ENCODE measurements around the gene CPXM1.
"Not testable (repeated sequence)": the region's sequence is repeated elsewhere in the genome, so short reads cannot be mapped to it uniquely, and the experiment has no call there.

The CPXM1 gene

DNA sequence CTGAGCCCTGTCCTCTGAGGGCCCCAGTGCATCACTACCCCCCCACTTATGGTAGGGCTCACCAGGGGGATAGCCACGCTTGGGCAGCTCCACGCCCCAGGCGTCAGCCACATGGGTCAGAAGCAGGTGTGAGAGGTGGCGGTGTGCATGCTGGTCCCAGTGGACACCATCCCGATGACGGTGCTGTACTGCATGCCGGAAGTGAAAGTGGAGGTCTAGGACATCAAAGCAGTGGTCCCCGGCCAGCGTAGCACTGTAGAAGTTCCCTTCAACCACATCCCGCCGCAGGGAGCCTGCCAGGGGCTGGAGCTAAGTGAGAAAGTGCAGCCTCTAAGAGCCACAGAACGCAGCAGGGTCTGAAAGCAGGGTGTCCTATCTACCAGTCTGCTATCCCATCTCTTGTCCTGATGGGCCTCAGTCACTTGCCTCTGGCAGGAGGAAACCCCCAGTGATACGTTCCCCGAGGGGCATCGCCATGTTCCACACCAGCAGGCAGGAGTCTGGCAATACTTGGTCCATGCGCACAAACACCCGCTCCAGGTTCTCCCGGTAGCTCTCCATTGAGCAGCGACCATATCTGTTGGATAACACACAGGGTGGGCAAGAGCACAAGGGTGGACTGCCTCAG is 37.9 kb upstream of the CPXM1 start:
- H3K9ac ChIP-seq (ENCODE audit: low read depth, low read length), result no peak overlapping the region
- peaks cover 18% of the 10 kb centered on the region for H3K27me3 ChIP-seq (ENCODE audit: insufficient read depth, low read length)
- no peak overlapping the region for H3K4me3 ChIP-seq (ENCODE audit: low read length)
- H3K36me3 ChIP-seq (ENCODE audit: insufficient read depth, low read length), result peaks cover 6% of the 10 kb centered on the region; the same call in 1 of the 2 replicates
- 95% methylated on average over 19 of the region's 19 CpGs for WGBS
- H3K9me3 ChIP-seq (ENCODE audit: insufficient read depth, low read depth, low read length), result no peaks in the 10 kb centered on the region
- H3K4me1 ChIP-seq (ENCODE audit: insufficient read depth, low read length), result peaks cover 3% of the 10 kb centered on the region; the same call in 1 of the 2 replicates
- H3K27ac ChIP-seq (ENCODE audit: low read depth, low read length), result no peak overlapping the region

DNA sequence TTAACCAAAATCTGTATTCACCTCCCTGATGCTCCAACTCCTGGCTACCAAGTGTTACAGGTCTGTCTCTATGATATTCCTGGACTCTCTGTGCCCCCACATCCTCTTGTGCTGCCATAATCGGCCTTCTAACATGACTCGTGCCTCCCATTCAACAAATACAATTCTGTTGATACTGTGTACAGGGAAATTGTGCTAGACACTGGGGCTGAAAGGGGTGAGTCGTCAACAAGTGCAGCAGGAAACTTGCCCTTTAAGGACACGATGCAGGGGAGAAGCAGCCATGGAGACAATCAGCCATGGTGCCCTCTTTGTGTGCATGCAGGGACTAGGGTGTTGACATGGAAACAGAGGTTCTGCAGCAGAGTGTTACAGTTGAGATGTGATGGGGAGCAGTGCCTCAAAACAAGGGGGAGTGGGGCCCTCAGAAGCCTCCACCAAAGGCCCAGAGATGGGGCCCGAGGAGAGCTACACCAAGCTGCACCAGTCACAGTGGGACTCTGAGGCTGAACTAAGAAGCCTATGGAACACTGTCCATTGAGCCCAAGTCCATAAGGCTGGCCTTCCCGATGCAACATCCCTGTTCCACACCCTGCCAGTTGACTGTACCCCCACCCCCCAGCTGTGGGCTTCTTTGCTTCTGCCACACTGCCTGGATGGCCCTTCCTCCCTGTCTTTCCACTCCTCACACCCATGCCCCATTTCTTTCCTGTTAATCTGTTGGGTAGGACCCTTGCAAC is 37.0 kb upstream of the CPXM1 start:
- 88% methylated on average over 6 of the region's 6 CpGs for WGBS
- H3K4me1 ChIP-seq (ENCODE audit: insufficient read depth, low read length), result peaks cover 3% of the 10 kb centered on the region; the same call in 1 of the 2 replicates
- no peak overlapping the region for H3K9ac ChIP-seq (ENCODE audit: low read depth, low read length)
- no peak overlapping the region for H3K27ac ChIP-seq (ENCODE audit: low read depth, low read length)
- H3K27me3 ChIP-seq (ENCODE audit: insufficient read depth, low read length), result peaks cover 18% of the 10 kb centered on the region
- peaks cover 6% of the 10 kb centered on the region; the same call in 1 of the 2 replicates for H3K36me3 ChIP-seq (ENCODE audit: insufficient read depth, low read length)
- no peak overlapping the region for H3K4me3 ChIP-seq (ENCODE audit: low read length)
- no peaks in the 10 kb centered on the region for H3K9me3 ChIP-seq (ENCODE audit: insufficient read depth, low read depth, low read length)

GRCh38 chr20:2836035-2836434 is 35.6 kb upstream of the CPXM1 start:
- 98% methylated on average over 5 of the region's 5 CpGs for WGBS
- H3K9ac ChIP-seq (ENCODE audit: low read depth, low read length), result no peak overlapping the region
- peaks cover 6% of the 10 kb centered on the region; the same call in 1 of the 2 replicates for H3K36me3 ChIP-seq (ENCODE audit: insufficient read depth, low read length)
- no peaks in the 10 kb centered on the region for H3K9me3 ChIP-seq (ENCODE audit: insufficient read depth, low read depth, low read length)
- no peaks in the 10 kb centered on the region for H3K4me1 ChIP-seq (ENCODE audit: insufficient read depth, low read length)
- H3K4me3 ChIP-seq (ENCODE audit: low read length), result no peak overlapping the region
- H3K27me3 ChIP-seq (ENCODE audit: insufficient read depth, low read length), result peaks cover 14% of the 10 kb centered on the region
- H3K27ac ChIP-seq (ENCODE audit: low read depth, low read length), result no peak overlapping the region

GRCh38 chr20:2835331-2835796 is 34.9 kb upstream of the CPXM1 start:
- Histone ChIP-seq H3K36me3 (ENCODE audit: insufficient read depth, low read length) (peaks cover 6% of the 10 kb centered on the region; the same call in 1 of the 2 replicates), H3K27ac (ENCODE audit: low read depth, low read length) (no peak overlapping the region), H3K9ac (ENCODE audit: low read depth, low read length) (no peak overlapping the region), H3K4me1 (ENCODE audit: insufficient read depth, low read length) (no peaks in the 10 kb centered on the region), H3K4me3 (ENCODE audit: low read length) (no peak overlapping the region), H3K27me3 (ENCODE audit: insufficient read depth, low read length) (peaks cover 13% of the 10 kb centered on the region), H3K9me3 (ENCODE audit: insufficient read depth, low read depth, low read length) (no peaks in the 10 kb centered on the region)
- 94% methylated on average over 6 of the region's 6 CpGs for WGBS

DNA sequence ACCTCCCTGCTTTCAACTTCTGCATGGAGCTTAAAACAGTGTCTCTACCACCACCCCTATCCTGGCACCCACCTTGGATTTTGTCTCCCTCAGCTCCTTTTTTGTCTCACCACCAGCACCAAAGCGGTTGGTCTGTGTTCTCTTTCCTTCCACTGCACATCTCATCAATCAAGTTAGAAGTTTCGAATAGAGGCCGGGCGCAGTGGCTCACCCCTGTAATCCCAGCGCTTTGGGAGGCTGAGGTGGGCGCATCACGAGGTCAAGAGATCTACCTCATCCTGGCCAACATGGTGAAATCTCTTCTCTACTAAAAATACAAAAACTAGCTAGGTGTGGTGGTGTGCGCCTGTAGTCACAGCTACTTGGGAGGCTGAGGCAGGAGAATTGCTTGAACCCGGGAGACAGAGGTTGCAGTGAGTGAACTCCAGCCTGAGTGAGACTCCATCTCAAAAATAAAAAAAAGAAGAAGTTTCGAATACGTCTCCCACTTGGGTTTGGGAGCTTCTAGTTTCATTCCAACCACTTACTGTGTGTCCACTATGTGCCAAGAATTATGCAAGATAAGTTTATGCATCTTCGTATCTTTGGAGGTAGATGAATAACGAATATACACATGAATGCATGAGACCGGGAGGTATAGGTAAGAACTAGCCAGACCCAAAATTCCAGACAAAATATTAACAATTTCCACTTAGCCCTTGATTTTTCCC is 34.1 kb upstream of the CPXM1 start:
- Histone ChIP-seq H3K4me1 (ENCODE audit: insufficient read depth, low read length) (no peaks in the 10 kb centered on the region), H3K9ac (ENCODE audit: low read depth, low read length) (no peak overlapping the region), H3K27me3 (ENCODE audit: insufficient read depth, low read length) (peaks cover 5% of the 10 kb centered on the region), H3K27ac (ENCODE audit: low read depth, low read length) (no peak overlapping the region), H3K36me3 (ENCODE audit: insufficient read depth, low read length) (peaks cover 6% of the 10 kb centered on the region; the same call in 1 of the 2 replicates), H3K9me3 (ENCODE audit: insufficient read depth, low read depth, low read length) (no peaks in the 10 kb centered on the region), H3K4me3 (ENCODE audit: low read length) (no peak overlapping the region)
- WGBS, result 94% methylated on average over 13 of the region's 14 CpGs

GRCh38 chr20:2833761-2834160 is 33.3 kb upstream of the CPXM1 start:
- H3K27ac ChIP-seq (ENCODE audit: low read depth, low read length), result no peak overlapping the region
- no peaks in the 10 kb centered on the region for H3K4me1 ChIP-seq (ENCODE audit: insufficient read depth, low read length)
- peaks cover 6% of the 10 kb centered on the region; the same call in 1 of the 2 replicates for H3K36me3 ChIP-seq (ENCODE audit: insufficient read depth, low read length)
- no peak overlapping the region for H3K4me3 ChIP-seq (ENCODE audit: low read length)
- peaks cover 7% of the 10 kb centered on the region; the same call in 1 of the 2 replicates for H3K27me3 ChIP-seq (ENCODE audit: insufficient read depth, low read length)
- H3K9me3 ChIP-seq (ENCODE audit: insufficient read depth, low read depth, low read length), result no peaks in the 10 kb centered on the region
- WGBS, result 88% methylated on average over 1 of the region's 1 CpG
- H3K9ac ChIP-seq (ENCODE audit: low read depth, low read length), result no peak overlapping the region

GRCh38 chr20:2831206-2831605 is 30.8 kb upstream of the CPXM1 start:
- not testable (repeated sequence) for H3K9ac ChIP-seq (ENCODE audit: low read depth, low read length); H3K4me1 ChIP-seq (ENCODE audit: insufficient read depth, low read length); H3K9me3 ChIP-seq (ENCODE audit: insufficient read depth, low read depth, low read length); H3K4me3 ChIP-seq (ENCODE audit: low read length); H3K27ac ChIP-seq (ENCODE audit: low read depth, low read length); H3K36me3 ChIP-seq (ENCODE audit: insufficient read depth, low read length)
- H3K27me3 ChIP-seq (ENCODE audit: insufficient read depth, low read length), result peaks cover 27% of the 10 kb centered on the region
- 92% methylated on average over 5 of the region's 7 CpGs for WGBS

DNA sequence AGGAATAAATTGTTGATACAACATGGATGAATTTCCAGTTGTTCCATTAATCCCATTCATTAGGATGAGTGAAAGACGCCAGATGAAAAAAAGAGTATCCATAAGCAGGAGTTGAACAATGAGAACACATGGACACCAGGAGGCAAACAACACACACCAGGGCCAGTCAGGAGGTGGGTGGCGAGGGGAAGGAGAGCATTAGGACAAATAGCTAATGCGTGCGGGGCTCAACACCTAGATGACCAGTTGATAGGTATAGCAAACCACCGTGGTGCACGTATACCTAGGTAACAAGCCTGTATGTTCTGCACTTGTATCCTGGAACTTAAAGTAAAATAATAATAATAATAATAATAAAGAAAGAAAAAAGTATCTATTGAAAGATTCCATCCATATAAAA is 28.9 kb upstream of the CPXM1 start:
- 80% methylated on average over 6 of the region's 6 CpGs for WGBS
- H3K9ac ChIP-seq (ENCODE audit: low read depth, low read length), result no peak overlapping the region
- H3K36me3 ChIP-seq (ENCODE audit: insufficient read depth, low read length), result no peaks in the 10 kb centered on the region
- no peaks in the 10 kb centered on the region for H3K4me1 ChIP-seq (ENCODE audit: insufficient read depth, low read length)
- H3K4me3 ChIP-seq (ENCODE audit: low read length), result no peak overlapping the region
- H3K27ac ChIP-seq (ENCODE audit: low read depth, low read length), result no peak overlapping the region
- H3K27me3 ChIP-seq (ENCODE audit: insufficient read depth, low read length), result peaks cover 34% of the 10 kb centered on the region
- H3K9me3 ChIP-seq (ENCODE audit: insufficient read depth, low read depth, low read length), result no peaks in the 10 kb centered on the region

DNA sequence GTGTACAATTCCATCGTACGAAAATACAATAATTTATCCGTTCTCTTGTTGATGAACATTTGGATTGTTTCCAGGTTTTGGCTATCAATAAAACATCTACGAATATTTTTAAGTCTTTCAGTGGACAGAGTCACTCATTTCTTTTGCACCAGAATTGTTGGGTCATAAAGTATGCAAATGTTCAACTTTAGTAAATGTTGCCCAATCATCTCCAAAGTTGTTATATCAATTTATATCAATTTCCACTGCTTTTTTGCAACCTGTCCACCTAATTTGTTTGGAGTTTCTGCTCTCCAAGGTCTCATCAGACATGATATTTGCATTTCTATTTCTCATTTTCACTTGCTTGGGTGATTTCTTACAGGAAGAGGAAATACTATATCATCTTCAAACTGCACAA is 26.2 kb upstream of the CPXM1 start:
- no peaks in the 10 kb centered on the region for H3K4me1 ChIP-seq (ENCODE audit: insufficient read depth, low read length)
- no peak overlapping the region for H3K4me3 ChIP-seq (ENCODE audit: low read length)
- H3K9ac ChIP-seq (ENCODE audit: low read depth, low read length), result no peak overlapping the region
- peaks cover 41% of the 10 kb centered on the region for H3K27me3 ChIP-seq (ENCODE audit: insufficient read depth, low read length)
- no peaks in the 10 kb centered on the region for H3K9me3 ChIP-seq (ENCODE audit: insufficient read depth, low read depth, low read length)
- no peak overlapping the region for H3K27ac ChIP-seq (ENCODE audit: low read depth, low read length)
- 96% methylated on average over 4 of the region's 4 CpGs for WGBS
- H3K36me3 ChIP-seq (ENCODE audit: insufficient read depth, low read length), result no peaks in the 10 kb centered on the region

GRCh38 chr20:2825761-2826160 is 25.3 kb upstream of the CPXM1 start:
- Histone ChIP-seq H3K4me1 (ENCODE audit: insufficient read depth, low read length) (no peaks in the 10 kb centered on the region), H3K9ac (ENCODE audit: low read depth, low read length) (no peak overlapping the region), H3K9me3 (ENCODE audit: insufficient read depth, low read depth, low read length) (no peaks in the 10 kb centered on the region), H3K4me3 (ENCODE audit: low read length) (no peak overlapping the region), H3K27me3 (ENCODE audit: insufficient read depth, low read length) (peaks cover 50% of the 10 kb centered on the region), H3K36me3 (ENCODE audit: insufficient read depth, low read length) (no peaks in the 10 kb centered on the region), H3K27ac (ENCODE audit: low read depth, low read length) (no peak overlapping the region)
- WGBS, result no CpG with 5 or more reads among the region's 2 CpGs

DNA sequence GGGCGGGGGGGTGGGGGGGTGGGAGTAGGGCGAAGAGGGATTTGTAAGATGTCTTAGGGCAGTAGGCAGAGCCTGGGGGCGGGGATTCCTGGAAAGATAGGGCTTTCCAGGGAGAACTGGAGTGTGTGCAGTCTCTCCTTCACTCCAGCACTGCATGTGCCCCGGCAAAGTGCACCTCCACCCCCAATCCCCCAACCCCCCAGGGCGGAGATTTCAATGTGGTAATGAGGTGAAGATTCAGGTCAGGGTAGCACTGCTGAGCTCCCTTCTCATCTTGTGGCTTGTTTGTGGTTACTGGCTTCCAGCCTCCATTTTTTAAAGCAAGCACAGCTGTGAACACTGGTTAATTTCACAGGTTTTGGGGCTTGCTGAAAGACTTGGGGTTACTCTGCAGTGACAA is 21.6 kb upstream of the CPXM1 start:
- peaks cover 55% of the 10 kb centered on the region for H3K27me3 ChIP-seq (ENCODE audit: insufficient read depth, low read length)
- peaks cover 9% of the 10 kb centered on the region for H3K4me1 ChIP-seq (ENCODE audit: insufficient read depth, low read length)
- H3K36me3 ChIP-seq (ENCODE audit: insufficient read depth, low read length), result no peaks in the 10 kb centered on the region
- H3K9ac ChIP-seq (ENCODE audit: low read depth, low read length), result no peak overlapping the region
- no peak overlapping the region for H3K4me3 ChIP-seq (ENCODE audit: low read length)
- H3K9me3 ChIP-seq (ENCODE audit: insufficient read depth, low read depth, low read length), result no peaks in the 10 kb centered on the region
- WGBS, result 16% methylated on average over 3 of the region's 5 CpGs
- no peak overlapping the region for H3K27ac ChIP-seq (ENCODE audit: low read depth, low read length)
